AG04450 (cell line): ENCODE data around the gene CEP43. TPM values are rescaled to one million over a fixed set of nuclear protein-coding genes. Genes with fewer than 3 reads are reported as not detected.
A peak's percentile ranks its signal among the peaks of the same experiment; 100 is the strongest.

ENCODE experiments used
- CTCF ChIA-PET: fragments of 300-600, 350-600 bp; formaldehyde crosslinking; extraction: SDS; loops from one replicate; lab custom pipeline; 2022; ENCODE audit warnings: antibody characterized with exemption, inconsistent platforms; lab: Charles Lee
- POLR2A ChIA-PET: fragments of 350-600 bp; formaldehyde crosslinking; extraction: SDS; loops from one replicate; lab custom pipeline; 2021; ENCODE audit warnings: antibody characterized with exemption, inconsistent platforms; lab: Yijun Ruan, JAX
- DNase-seq: peaks from one replicate; pipeline ENCODE4 v3.0.0-alpha.2; 2011; ENCODE audit warnings: low read depth, low spot score
- H3K27ac ChIP-seq: one replicate; pipeline ENCODE4 v1.5.1; 2012; ENCODE audit warnings: low read depth, low read length, control low read depth
- H3K27me3 ChIP-seq: one replicate; pipeline ENCODE4 v1.6.0; 2012; ENCODE audit warnings: low read length; ENCODE audit not compliant: control insufficient read depth, insufficient read depth
- H3K4me3 ChIP-seq: 2 replicates; pipeline ENCODE4 v1.5.1; 2011; ENCODE audit warnings: mild to moderate bottlenecking, low read depth, low read length, control low read depth
- H3K9me3 ChIP-seq: 2 replicates; pipeline ENCODE4 v1.5.1; 2012; ENCODE audit warnings: low read length; ENCODE audit not compliant: control insufficient read depth, insufficient read depth
- CTCF ChIP-seq: IDR thresholded peaks from 2 replicates; pipeline ENCODE4 v1.5.1; 2011; ENCODE audit warnings: low read depth, low read length, control low read depth, inconsistent platforms
- polyA plus RNA-seq: library from polyadenylated mRNA; depleted of rRNA; stranded (reverse); fragments of >200 nt; gene quantifications from 2 replicates; pipeline ENCODE4 v1.2.3, GENCODE V29; 2011

CEP43 gene
- polyA plus RNA-seq, 1 experiment = 21.4 TPM

- Histone ChIP-seq H3K4me3 (peak overlapping the region; percentile 78), H3K9me3 (no peaks in the 10 kb centered on the region; the same call in 1 of the 2 replicates), H3K27ac (no peak overlapping the region), H3K27me3 (no peaks in the 10 kb centered on the region)
- peak; percentile 16 for DNase-seq
- peak; percentile 64 for TF ChIP-seq CTCF
- CTCF ChIA-PET = interaction anchor here (3.1 kb wide), 1 partner anchor 9 kb away, joined by 38 read pairs; no protein-coding TSS in a partner anchor
- POLR2A ChIA-PET = no interaction called here
Measured at GRCh38 chr6:166997768-166998255, 1.4 kb upstream of the CEP43 start.

GRCh38 chr6:166998256-166999144, 697 bp upstream of the CEP43 start:
- ChIA-PET CTCF (interaction anchor here (1.0 to 3.1 kb wide), 4 partner anchors 9 to 47 kb away, joined by 3 to 38 read pairs (median 4); no protein-coding TSS in a partner anchor), POLR2A (interaction anchor here (1.0 to 1.1 kb wide), 2 partner anchors 42 to 372 kb away, joined by 7 to 8 read pairs; partner anchors contain the start of gene RNASET2)
- Histone ChIP-seq H3K27me3 (no peaks in the 10 kb centered on the region), H3K4me3 (peak overlapping the region; percentile 78), H3K9me3 (no peaks in the 10 kb centered on the region; the same call in 1 of the 2 replicates), H3K27ac (no peak overlapping the region)
- no peak for DNase-seq
- TF ChIP-seq CTCF = no peak

GRCh38 chr6:166999884-167000253, 672 bp downstream of the CEP43 start:
- ChIA-PET CTCF (interaction anchor here (0.7 to 3.1 kb wide), 4 partner anchors 11 to 49 kb away, joined by 3 to 38 read pairs (median 4); no protein-coding TSS in a partner anchor), POLR2A (interaction anchor here (1.1 kb wide), 1 partner anchor 43 kb away, joined by 8 read pairs; the partner anchor contains the start of gene RNASET2)
- no peak for TF ChIP-seq CTCF
- Histone ChIP-seq H3K27me3 (no peaks in the 10 kb centered on the region), H3K4me3 (peak overlapping the region; percentile 83), H3K27ac (no peak overlapping the region), H3K9me3 (no peaks in the 10 kb centered on the region; the same call in 1 of the 2 replicates)
- DNase-seq = no peak

GRCh38 chr6:167000759-167001158, 1.6 kb downstream of the CEP43 start:
- H3K27me3 ChIP-seq = no peaks in the 10 kb centered on the region
- CTCF ChIA-PET = interaction anchor here (1.1 to 3.1 kb wide), 4 partner anchors 11 to 50 kb away, joined by 3 to 38 read pairs (median 5); no protein-coding TSS in a partner anchor
- POLR2A ChIA-PET = no interaction called here
- no peak for TF ChIP-seq CTCF
- H3K27ac ChIP-seq = no peak overlapping the region
- peak overlapping the region; percentile 14; the same call in 1 of the 2 replicates for H3K4me3 ChIP-seq
- no peaks in the 10 kb centered on the region; the same call in 1 of the 2 replicates for H3K9me3 ChIP-seq
- DNase-seq = no peak
